GM19397 (cell line): Measurements from ENCODE around the gene CARD8.

Experiments
- ATAC-seq: cut with Tn5 transposase; IDR thresholded peaks from one replicate; pipeline ENCODE4 v1.9.1; 2021; ENCODE audit warnings: mild to moderate bottlenecking, moderate library complexity; ENCODE audit not compliant: unreplicated experiment

Gene CARD8

DNA sequence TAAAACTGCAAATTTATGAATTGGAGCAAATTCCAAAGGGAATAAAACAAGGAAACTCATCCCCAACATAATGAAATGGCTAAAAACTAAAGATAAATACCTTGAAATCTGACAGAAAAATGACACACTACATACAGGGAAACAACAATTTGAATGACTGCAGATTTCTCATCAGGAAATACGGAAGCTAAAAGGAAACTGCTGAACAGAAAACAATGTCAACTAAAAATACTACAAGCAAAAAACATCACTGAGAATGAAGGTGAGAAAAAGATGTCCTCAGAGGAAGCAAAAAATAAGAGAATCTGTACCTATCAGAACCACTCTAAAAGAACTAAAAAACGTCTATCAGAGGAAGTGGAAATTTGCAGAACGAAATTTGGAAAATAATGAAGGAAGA, 45.7 kb downstream of the CARD8 start:
- ATAC-seq, result no peak

- ATAC-seq, result no peak
Observed at GRCh38 chr19:48206397-48207093, 49.2 kb downstream of the CARD8 start.

DNA sequence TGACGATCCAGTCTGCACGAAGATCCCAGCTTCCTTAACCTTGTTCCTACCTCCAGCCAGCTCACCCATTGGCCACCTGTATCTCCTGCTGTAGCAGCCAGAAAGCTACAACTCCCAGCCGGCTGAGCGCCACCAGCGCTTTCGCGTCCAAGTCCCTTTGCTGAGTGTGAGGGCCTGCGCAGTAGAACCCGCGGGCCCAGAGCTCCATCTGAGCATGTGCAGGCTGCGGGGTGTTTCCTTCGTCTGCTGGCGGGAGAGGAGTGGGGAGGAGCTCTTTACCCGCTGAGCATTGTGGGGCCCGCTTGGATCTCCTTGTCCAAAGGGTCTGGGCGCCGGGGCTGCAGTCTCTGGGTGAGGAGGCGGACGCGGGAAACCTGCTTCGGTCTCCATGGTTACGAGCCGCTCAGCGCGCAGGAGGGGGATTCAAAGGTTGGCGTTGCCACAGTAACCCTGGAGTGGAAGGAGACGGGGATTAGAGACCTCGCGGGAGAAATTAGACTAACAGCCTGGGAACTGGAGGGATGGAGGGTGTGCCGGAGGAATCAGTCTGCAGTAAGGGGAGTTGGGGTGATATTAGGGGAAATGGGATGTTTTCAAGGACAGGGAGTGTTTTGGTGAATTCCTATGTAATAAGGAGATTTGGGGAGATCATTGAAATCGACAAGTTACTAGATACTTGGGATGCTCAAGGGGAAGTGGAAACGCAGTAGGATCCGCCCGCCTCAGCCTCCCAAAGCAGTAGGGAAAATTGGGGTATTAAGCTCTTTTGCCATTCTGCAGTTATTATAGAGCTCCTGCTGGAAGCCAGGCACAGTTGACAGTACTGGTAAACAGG, 51.7 kb downstream of the CARD8 start:
- ATAC-seq, result peak; percentile 92

DNA sequence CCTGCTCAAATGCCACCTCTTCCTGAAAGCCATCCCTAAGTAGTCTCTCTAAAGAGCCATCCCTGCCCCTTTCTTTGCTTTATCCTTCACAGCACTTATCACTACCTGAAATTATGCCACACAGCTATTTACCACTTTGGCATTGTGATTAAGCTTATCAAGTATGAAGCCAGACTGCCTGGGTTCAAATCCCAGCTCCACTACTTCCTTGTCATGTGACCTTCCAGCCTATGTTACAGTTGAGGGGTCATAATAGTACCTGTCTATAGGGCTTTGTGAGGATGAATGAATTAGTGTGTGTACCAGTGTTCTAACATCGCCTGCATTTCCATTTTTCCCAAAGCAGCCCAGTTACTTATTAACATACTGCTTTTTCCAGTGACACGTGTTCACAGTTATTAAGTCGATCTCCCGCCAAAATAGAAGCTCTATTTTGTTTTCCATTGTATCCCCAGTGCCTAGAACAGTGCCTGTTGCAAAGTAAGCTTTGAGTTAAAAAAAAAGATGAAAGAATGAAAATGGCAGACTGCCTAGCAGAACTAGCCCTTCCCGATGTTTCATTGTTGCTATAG, 52.4 kb downstream of the CARD8 start:
- no peak for ATAC-seq

GRCh38 chr19:48196933-48197665, 58.6 kb downstream of the CARD8 start:
- no peak for ATAC-seq

DNA sequence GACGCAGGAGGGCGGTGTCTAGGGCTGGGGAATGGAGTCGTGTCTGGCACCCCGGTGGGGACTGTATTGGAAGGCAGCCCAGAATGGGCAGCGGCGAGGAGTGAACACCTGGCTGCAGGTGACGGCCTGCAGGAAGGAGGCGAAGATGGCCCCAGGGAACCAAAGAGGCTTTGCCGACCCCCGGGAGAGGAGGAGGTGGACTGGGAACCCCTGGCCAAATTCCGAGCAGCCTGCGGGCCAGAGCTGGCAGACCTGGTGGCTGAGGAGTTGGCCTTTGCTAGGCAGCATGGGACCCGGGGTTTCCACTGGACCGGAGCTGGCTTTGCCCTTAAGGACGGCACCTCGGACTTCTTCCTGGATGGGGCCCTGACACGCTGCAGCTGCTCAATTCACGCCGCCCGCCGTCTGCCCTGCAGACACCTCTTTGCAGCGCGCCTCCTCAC, 59.4 kb downstream of the CARD8 start:
- no peak for ATAC-seq

DNA sequence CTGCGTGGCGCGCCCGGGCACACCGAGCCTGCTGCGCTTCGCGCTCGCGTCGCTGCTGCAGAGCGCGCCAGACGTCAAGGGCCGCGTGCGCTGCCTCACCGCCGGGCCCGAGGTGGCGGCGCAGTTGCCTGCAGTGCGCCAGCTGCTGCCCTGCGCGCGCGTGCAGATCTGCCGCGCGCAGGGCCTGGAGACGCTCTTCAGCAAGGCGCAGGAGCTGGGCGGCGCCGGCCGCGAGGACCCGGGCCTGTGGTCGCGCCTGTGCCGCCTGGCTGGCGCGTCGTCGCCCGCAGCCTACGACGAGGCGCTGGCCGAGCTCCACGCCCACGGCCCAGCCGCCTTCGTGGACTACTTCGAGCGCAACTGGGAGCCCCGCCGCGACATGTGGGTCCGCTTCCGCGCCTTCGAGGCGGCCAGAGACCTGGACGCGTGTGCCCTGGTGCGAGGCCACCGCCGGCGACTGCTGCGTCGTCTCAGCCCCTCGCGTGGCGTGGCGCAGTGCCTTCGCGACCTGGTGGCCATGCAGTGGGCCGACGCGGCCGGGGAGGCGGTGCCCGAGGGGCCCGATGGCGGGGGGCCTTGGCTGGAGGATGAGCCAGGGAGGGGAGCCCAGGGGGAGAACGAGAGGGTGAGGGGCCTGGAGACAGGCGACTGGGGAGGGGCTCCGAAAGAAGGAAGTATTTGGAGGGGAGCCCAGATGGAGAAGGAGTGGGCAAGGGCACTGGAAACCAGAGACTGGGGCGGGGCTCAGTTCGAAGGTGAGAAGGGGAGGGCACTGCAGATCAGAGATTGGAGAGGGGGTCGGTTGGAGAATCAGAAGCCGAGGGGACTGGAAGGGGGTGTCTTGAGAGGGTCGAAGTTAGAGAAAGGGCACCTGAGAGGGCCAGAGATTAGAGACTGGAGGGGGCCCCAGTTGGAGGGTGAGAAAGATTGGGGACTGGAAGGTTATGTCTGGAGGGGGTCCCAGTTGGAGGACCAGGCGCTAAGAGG, 60.6 kb downstream of the CARD8 start:
- ATAC-seq, result no peak

- ATAC-seq, result no peak
Observed at GRCh38 chr19:48194041-48194843, 61.5 kb downstream of the CARD8 start.

DNA sequence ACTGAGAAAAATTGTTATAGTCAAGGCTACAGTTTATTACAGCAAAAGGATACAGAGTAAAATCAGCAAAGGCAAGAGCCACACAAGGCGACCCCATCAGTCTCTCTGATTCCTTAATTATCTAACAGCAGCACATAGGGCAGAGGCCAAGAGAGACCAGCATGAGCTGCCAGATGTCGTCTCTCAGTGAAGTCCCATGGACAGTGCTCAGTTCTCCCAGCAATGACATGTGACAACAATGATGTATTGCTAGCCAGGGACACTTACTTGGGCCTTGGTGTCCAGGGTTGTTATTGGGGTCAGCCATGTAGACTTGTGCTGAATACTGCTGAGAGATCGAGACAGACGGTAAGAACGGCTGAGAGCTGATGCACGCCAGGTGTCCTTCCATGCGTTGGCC, 63.0 kb downstream of the CARD8 start:
- ATAC-seq, result no peak

DNA sequence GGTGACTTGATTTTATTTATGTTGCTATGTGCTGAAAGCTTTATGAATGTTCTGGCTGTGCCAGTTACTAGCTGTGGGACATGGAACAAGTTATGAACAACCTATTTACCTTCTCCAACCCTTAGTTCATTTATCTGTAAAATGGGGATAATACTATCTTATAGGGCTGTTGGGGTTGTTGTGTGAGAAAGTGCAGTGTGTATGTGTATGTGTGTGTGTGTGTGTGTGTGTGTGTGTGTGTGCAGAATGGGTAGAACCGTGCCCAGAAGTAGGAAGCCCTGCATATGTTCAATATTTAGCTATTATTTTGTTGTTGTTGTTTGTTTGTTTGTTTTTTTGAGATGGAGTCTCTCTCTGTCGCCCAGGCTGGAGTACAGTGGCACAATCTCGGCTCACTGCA, 64.8 kb downstream of the CARD8 start:
- no peak for ATAC-seq

DNA sequence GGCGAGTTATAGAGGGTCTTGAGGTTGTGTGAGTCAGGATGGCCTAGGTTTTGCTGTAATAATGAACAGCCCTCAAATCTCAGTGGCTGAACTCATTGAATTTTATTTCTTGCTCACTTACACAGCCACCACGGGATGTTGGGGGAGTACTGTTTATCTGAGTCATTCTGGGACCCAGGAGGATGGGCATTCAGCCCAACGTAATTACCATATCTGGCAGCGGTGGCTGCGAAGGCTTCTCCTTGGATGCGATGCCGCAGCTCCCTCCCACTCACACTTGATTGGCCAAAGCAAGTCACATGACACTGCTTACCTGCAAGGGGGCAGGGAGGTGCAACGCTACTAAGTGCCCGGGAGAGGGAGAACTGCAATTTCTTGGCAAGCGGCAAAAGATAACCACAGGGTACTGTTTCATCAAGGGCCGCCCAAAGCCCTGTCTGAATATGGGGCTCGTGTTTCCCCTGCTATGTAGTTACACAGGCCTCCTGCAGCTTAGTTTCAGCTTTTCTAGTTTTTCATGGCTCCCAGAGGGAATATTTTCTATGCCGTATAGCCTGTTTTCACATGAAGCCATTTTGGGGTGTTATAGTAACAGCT, 65.3 kb downstream of the CARD8 start:
- no peak for ATAC-seq

DNA sequence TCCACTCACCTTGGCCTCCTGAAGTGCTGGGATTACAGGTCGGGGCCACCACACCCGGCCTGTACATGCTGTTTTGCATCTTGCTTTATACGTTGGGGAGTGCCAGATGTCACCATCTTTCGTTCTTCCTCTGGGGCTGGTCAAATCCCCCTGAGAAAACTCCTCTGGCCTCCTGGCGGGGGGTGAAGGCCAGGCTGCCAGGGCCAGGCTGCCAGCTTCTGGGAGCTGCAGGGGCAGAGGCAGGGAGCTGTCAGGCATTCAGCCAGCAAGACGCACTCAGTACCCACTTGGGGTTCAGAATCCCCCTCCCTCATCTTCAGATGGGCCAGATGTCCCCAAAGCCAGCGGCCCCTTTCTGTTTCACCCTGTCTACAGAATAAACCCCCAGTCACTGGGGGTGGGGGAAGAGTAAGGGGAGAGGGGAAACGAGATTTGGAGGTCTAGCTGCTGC, 69.1 kb downstream of the CARD8 start:
- ATAC-seq, result peak; percentile 62

DNA sequence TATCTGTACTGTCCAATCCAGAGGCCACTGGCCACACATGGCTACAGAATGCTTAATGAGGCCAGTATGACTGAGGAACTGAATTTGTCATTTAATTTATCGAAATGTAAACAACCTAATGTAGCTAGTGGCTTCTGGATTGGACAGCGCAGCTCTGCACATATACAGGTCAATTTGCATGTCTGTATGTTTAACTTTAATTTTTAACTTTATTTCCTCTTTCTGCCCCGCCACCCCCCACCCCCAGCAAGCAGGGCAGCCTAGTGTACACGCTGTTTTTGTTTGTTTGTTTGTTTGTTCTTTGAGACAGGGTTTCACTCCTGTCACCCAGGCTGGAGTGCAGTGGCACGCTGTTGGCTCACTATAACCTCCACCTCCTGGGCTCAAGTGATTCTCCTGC, 69.7 kb downstream of the CARD8 start:
- ATAC-seq, result peak; percentile 44

DNA sequence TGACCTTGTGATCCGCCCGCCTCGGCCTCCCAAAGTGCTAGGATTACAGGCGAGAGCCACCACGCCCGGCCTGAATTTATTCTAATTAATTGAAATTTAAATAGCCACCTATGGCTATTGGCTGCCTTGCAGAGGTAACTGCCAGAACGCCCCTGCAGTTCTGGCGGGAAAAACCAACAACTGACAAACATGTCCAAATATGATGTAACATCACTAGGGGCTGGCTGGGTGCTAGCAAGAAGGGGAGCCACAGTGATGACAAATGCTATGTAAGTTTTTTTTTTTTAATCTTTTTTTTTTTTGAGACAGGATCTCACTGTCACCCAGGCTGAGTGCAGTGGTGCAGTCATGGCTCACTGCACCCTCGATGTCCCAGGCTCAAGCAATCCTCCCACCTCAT, 72.4 kb downstream of the CARD8 start:
- ATAC-seq, result no peak

- ATAC-seq, result no peak
Observed at GRCh38 chr19:48182434-48182833, 73.3 kb downstream of the CARD8 start.

DNA sequence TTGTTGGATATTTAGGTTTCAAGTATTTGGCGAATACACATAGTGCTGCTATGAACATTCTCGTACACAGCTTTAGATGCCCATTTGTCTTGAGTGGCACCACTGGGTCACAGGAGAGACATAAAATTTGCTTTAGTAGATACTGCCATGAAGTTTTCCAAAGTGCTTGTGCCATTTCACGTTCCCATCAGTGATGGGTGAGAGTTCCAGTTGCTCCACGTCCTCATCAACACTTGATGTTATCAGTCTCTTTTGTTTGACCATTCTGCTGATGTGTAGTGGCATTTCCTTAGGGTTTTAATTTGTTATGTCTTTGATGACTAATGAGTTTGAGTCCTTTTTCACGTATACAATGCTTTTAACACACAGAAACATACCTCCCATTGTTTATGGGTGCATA, 74.2 kb downstream of the CARD8 start:
- no peak for ATAC-seq

DNA sequence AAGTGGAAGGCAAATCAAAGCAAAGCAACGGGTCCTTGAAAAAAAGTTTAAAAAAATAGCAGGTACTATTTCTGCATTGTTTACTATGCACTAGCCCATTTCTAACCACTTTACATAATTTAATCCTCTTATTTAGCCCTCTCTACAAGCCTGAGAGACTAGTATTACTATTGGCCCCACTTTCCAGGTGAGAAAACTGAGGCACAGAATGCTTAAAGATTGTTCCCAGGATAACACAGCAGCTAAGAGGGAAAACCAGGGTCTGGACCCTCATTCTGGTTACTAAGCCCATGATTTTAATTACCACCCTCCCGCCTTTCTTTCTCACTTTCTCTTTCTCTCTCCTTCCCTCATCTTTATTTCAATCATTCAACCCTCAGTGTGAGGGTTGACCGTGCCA, 79.5 kb downstream of the CARD8 start:
- no peak for ATAC-seq

GRCh38 chr19:48175578-48175977, 80.1 kb downstream of the CARD8 start:
- ATAC-seq, result no peak
